Calu3 (cell line): ENCODE results near the gene DBET. TPM values are rescaled to one million over a fixed set of nuclear protein-coding genes. Genes with fewer than 3 reads are reported as not detected.

Source experiments
- total RNA-seq: library from RNA; stranded (reverse); gene quantifications from 2 replicates; pipeline ENCODE4 v1.2.3, GENCODE V29; 2022

Gene DBET
- total RNA-seq, 1 experiment from 2014 or later: not detected

Other genes with a start within 250 kb of the DBET start
- 24.2 and 31.8 TPM in 2 replicates for gene FRG1, start 123.6 kb upstream of the DBET start, total RNA-seq
- not detected in 2 replicates for gene FRG2, start 37.2 kb upstream of the DBET start, total RNA-seq
- not detected in 2 replicates for gene DUX4, start 109.3 kb downstream of the DBET start, total RNA-seq